GM21447 (cell line): ENCODE results near the gene ZNF20.

Experiments used
- ATAC-seq: cut with Tn5 transposase; IDR thresholded peaks from one replicate; pipeline ENCODE4 v1.9.1; 2021; ENCODE audit not compliant: unreplicated experiment

Gene ZNF20

GRCh38 chr19:12139885-12140544 lies at the start of gene ZNF20:
Gene ZNF20 (minus strand): TSS chr19:12140350. CDS start chr19:12140182, 168 bp downstream.
- ATAC-seq, result peak; percentile 88

DNA sequence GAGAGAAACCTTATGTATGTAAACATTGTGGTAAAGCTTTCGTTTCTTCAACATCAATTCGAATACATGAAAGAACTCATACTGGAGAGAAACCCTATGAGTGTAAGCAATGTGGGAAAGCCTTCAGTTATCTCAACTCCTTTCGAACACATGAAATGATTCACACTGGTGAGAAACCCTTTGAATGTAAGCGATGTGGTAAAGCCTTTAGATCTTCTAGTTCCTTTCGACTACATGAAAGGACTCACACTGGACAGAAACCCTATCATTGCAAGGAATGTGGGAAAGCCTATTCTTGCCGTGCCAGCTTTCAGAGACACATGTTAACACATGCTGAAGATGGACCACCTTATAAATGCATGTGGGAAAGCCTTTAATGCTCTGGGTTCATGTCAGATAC lies 47.5 kb upstream of the ZNF20 start:
- ATAC-seq, result no peak

DNA sequence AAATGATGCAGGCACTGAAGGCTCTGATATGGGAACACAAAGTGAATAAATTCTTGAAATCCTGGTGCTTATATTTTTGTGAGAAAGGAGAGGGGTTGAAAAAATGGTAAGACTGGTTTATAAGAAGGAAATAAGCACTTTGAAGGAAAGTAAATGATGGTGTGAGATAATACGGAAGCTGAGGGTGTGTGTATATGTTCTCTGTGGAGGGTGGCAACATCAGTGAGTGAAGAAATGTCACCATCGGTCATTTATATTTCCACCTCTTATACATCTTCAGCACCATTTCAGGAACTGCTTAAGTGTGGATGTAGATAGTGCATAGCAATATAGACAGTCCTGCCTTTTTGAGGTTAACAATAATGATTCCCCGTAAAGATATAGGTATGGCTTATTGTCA lies 40.2 kb upstream of the ZNF20 start:
- ATAC-seq, result no peak

DNA sequence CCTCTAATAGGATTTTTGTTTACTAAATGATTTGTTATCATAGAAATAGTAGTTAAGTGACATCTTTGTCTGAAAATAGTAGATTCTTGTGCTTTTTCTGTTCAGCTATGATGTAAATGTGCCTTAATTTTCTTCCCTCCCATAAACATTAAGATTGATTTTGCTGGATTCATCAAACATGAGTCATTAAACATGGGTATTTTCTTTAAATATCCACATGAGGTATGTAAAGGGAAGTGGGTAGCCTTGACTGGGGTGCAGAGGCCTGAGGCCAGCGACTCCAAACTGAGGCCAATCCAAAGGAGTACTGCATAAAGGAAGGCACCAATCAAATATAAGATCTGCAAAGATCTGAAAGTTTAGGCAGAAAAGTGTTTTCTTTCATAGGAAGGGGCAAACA lies 26.5 kb upstream of the ZNF20 start:
- no peak for ATAC-seq

GRCh38 chr19:12163826-12164225 lies 23.7 kb upstream of the ZNF20 start:
- ATAC-seq, result no peak

DNA sequence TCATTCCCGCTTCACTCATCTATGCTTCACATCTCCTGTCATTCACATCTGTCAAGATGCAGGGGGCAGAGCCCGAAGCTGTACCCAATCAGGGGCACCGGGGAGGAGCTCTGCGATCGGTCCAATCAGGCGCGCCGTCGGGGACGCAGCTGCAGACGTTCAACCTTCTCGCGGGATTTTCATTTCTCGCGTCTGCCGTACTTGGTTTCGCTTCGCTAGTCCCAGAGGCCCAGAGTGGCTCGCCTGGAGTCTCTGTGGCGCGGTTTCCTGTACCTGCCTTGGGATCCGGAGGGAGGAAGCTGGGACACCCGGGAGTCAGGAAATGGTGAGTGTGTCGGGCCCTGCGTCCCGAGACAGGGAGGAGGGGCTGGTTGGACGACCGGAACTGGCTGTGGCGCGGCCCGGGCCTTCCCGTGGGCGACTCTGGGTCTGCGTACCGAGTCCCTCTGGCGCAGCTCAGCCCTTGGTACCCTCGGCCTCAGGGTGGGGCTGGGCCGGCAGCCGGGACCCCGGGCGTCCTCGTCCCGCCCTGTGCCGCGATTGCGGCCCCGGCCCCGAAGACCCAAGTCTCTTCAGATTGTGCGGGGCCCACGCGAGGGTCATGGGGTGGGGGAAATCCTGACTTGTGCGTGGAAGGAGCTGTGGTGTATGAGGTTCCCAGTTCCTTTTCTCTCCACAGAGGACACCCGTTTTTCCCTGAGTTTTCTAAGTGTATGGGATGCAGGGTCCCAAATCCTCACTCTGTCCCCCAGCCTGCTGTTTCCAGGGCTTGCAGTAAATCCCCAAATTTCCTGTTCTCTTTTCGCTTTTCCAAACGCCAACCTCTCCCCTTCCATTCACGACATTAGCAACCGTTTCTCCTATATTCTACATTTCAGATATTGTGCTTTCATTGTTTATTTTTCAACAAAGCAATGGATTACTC lies 23.0 kb upstream of the ZNF20 start, which contains the start of gene ZNF136:
Gene ZNF136, plus strand, starts transcription at position 215 of the 925 bp plus-strand sequence. Its CDS starts 108 bp downstream, at position 323.
- peak; percentile 95 for ATAC-seq

DNA sequence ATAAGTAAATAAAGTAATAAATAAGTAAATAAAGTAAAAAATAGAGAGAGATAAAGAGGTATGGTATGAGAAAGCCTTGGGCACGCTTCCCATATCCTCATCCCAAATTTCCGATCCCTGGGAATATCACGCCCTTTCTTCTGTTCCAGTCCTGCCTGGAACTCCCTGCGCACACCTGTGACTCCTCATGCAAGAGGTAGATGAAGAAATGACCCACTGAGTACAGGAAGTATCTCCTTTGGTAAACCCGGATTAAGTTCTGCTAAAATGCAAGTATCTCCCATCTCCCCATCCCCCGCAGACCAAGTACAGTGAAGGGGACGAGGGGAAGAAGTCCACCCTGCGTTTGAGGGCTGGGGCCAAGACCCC lies 22.3 kb upstream of the ZNF20 start:
- no peak for ATAC-seq

DNA sequence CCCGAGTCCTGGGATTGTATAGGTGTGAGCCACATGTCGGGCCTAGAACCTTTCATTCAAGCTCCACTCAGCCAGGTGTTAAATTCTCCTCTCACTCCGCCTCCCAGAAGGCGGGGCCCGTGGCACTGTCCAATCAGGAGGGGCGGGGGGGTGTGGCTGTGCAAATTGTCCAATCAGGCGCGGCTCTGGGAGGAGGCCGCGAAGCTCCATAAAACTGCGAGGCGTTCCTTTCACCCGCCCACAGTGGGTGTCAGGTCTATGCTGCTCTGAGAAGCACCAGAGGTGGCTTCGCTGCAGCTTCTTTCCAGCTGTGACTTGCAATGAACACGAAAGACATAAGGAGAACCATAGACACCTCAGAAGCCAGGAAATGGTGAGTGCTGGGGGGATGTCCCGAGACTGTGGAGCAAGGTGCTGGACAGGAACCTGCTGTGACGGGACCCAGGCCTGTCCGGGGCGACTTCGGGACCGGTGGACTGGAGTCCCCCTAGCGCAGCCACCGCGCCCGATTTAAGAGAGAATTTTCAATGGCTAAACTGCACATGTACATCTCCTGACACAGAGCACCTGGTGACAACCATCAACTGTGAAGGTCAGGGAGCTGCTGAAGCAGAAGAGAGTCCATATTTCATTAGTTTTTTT lies 19.7 kb upstream of the ZNF20 start:
- no peak for ATAC-seq

GRCh38 chr19:12156223-12157058 lies 16.3 kb upstream of the ZNF20 start, which contains the start of gene ZNF625:
Gene ZNF625 (minus strand): TSS chr19:12156734. CDS start chr19:12156558, 176 bp downstream.
- peak; percentile 76 for ATAC-seq

GRCh38 chr19:12155324-12155860 lies 15.2 kb upstream of the ZNF20 start:
- no peak for ATAC-seq

GRCh38 chr19:12145348-12145747 lies 5.2 kb upstream of the ZNF20 start:
- ATAC-seq, result no peak

DNA sequence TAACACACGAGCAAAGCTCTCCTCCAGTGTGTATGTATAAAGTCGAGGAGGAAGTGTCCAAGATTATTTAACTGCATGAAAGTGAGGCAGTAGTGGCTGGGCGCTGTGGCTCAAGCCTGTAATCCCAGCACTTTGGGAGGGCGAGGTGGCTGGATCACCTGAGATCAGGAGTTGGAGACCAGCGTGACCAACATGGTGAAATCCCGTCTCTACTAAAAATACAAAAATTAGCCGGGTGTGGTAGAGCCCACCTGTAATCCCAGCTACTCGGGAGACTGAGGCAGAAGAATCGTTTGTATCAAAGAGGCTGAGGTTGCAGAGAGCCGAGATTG lies 1.2 kb upstream of the ZNF20 start:
- ATAC-seq, result no peak

DNA sequence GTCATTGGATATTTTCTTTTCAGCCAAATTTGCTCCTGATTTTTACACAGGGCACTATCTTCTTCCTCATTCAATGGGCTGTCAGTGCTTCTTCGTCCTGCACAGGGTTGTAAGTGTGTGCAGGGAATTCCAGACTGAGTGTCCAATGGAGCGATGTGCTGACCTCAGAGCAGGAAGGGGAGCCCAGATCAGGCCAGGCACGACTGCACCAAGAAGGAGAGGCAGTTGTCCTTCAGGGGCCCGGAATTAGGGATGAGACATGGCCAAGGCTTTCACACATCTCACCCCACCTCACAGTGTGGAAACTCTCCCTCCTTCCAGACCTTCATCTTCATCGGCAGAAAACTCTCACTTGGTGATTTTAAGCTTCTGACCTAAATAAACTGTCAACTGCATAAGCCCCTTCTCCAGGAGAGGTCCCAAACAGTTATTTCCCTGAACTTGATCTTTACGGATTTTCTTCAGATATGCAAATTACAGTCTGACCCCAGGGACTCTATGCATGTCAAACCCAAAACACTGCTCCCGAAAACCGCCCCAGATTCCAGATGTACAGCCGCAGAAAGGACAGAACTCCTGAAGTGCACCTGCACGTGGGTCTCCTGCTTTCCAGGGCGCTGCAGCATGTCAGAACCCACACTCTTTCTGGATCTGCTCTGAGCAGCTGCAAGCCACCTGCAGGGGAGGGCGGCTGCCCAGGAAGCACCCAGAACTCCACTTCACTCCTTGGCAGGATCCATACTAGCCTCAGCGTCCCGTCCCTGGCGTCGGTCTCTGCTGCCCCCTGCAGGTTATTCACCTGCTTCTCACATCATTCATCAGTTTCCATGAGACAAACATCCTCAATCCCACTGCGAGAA lies 625 bp upstream of the ZNF20 start:
- peak; percentile 15 for ATAC-seq

DNA sequence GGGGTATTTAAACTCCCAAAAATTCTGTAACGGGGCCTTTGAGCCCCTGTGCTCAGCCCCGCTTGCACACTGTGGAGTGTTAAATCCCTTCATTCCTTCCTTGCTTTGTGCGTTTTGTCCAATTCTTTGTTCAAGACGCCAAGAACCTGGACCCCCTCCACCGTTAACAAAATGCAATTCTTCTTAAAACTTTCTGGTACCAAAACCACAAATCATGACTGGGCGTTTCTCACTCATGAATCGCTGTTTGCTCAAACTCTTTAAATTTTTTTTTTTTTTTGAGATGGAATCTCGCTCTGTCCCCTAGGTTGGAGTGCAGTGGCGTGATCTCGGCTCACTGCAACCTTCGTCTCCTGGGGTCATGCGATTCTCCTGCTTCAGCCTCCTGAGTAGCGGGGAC lies 881 bp downstream of the ZNF20 start:
- no peak for ATAC-seq

DNA sequence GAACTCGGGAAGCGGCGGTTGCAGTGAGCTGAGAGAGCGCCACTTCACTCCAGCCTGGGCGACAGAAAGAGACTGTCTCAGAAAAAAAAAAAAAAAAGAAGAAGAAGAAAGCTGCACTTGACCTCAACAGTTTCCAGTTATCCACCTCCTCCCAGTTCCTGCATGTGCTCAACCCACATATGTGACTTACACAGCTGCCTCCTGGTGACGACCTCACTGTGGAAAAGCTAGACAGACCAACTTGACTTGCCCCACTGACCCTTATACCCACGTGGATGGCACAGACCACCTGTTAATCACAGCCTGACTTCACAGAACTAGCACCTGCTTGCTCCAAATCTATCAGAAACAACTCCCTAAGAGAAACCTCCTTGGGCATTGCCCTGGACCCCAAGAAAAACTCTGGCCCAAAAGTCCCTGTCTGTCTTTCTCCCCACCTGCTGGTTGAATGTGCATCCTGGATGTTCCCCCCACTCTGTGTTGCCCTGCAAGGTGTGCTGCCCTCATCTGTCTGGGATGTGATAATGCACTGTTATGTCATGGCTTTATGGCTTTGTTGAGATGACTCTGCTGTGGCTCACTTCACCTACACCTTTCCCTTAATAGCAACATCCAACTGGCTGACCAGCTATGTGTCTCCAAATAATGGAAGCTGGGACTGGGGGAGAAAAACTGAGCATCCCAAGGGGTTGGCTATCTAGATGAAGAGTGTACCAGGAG lies 2.8 kb downstream of the ZNF20 start:
- ATAC-seq, result no peak

GRCh38 chr19:12133069-12133468 lies 7.1 kb downstream of the ZNF20 start:
- no peak for ATAC-seq

- no peak for ATAC-seq
Observed at GRCh38 chr19:12126707-12127106, 13.4 kb downstream of the ZNF20 start.

DNA sequence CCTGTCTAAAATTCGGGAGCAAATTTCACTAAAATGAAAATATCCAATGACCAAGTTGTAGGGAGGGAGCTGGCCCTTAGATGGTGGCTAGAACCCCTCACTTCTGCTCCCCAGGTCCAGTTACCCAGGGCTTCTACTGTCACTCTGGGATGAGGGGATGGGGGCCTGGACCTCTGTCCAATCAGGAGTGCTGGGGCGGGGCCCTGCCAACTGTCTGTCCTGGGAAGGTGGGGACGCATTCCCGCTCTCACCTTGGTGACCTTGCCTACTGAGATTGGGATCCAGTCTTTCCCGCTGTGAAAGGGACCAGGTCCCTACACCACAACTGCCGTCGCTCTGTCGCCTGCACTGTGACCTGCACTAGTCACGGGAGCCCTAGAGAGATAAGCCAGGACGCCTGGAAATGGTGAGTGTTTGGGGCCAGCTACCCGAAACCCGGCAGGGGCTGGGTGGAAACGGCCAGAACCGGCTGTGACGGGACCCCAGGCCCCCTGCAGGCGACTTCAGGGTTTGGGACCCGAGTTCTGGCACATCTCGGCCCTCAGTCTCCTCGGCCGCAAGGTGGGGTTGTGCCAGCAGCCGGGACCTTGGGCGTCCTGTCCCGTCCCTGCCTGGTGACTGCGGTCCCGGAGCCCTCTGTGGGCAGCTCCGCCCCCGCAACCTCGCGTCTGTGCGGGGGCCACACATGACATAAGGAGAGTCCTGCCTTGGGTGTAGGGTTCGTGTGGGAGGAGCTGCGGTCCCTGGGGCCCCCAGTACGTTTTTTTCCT lies 22.8 kb downstream of the ZNF20 start:
- no peak for ATAC-seq
